Stimulated activated CD8-positive, alpha-beta memory T cell treated with anti-CD3 and anti-CD28 coated beads, Interleukin-12 subunit alpha, Interleukin-12 subunit beta, amount 100 ng/mL, for 1 hour (primary cell): Measurements from ENCODE around the gene NKD1.
A peak's percentile ranks its signal among the peaks of the same experiment; 100 is the strongest.

ENCODE experiments used
- DNase-seq: peaks from one replicate; pipeline ENCODE4 v3.0.0-alpha.2; 2020; ENCODE audit warnings: low read depth

NKD1 gene

GRCh38 chr16:50696126-50696525 is 147.9 kb downstream of the NKD1 start:
- no peak for DNase-seq

GRCh38 chr16:50696575-50697420 is 148.6 kb downstream of the NKD1 start:
- DNase-seq, result peak; percentile 20

- no peak for DNase-seq
Observed at GRCh38 chr16:50697421-50697715, 149.2 kb downstream of the NKD1 start.

GRCh38 chr16:50697881-50698767 is 149.9 kb downstream of the NKD1 start:
- no peak for DNase-seq
